OCI-LY3 (cell line): ENCODE results near the gene IRAK2.
"Not testable (repeated sequence)": the region's sequence is repeated elsewhere in the genome, so short reads cannot be mapped to it uniquely, and the experiment has no call there.

Experiments used
- H2AFZ ChIP-seq: fragments of 200-600, 300-600 bp; shearing (Covaris generic); 2 replicates; pipeline ENCODE4 v1.6.0; 2014; ENCODE audit warnings: antibody characterized with exemption, low read depth, low read length
- H3K27ac ChIP-seq: fragments of 200-600, 300-600 bp; sonication (generic); 2 replicates; pipeline ENCODE4 v1.5.1; 2014; ENCODE audit warnings: mild to moderate bottlenecking, low read length, moderate library complexity, mixed read lengths
- H3K27me3 ChIP-seq: fragments of 200-600, 300-600 bp; sonication (generic); 2 replicates; pipeline ENCODE4 v1.6.1; 2014; ENCODE audit warnings: low read depth, low read length, mixed read lengths
- H3K36me3 ChIP-seq: fragments of 200-600, 300-600 bp; sonication (generic); replicated peaks from 2 replicates; pipeline ENCODE3; 2014; ENCODE audit warnings: low read depth, low read length, mixed read lengths
- H3K4me1 ChIP-seq: fragments of 300-600, 200-600 bp; sonication (generic); 2 replicates; pipeline ENCODE4 v1.6.1; 2014; ENCODE audit warnings: low read length, mixed read lengths
- H3K4me2 ChIP-seq: fragments of 200-600, 300-600 bp; sonication (generic); 2 replicates; pipeline ENCODE4 v1.6.1; 2014; ENCODE audit warnings: low read length, mixed read lengths
- H3K4me3 ChIP-seq: fragments of 300-600, 200-600 bp; sonication (generic); 2 replicates; pipeline ENCODE4 v1.5.1; 2014; ENCODE audit warnings: antibody characterized with exemption, mild to moderate bottlenecking, low read length, moderate library complexity
- H3K79me2 ChIP-seq: fragments of 300-600, 200-600 bp; shearing (Covaris generic); 2 replicates; pipeline ENCODE4 v1.6.1; 2014; ENCODE audit warnings: mild to moderate bottlenecking, low read length, mixed read lengths
- H3K9ac ChIP-seq: fragments of 300-600, 200-600 bp; shearing (Covaris generic); 2 replicates; pipeline ENCODE4 v1.6.0; 2014; ENCODE audit warnings: mild to moderate bottlenecking, low read length, moderate library complexity
- H3K9me3 ChIP-seq: fragments of 200-600, 300-600 bp; shearing (Covaris generic); 2 replicates; pipeline ENCODE4 v1.6.1; 2014; ENCODE audit warnings: low read length, mixed read lengths; ENCODE audit not compliant: insufficient read depth
- H4K20me1 ChIP-seq: fragments of 200-600, 300-600 bp; sonication (generic); 2 replicates; pipeline ENCODE4 v1.6.1; 2016; ENCODE audit warnings: low read length, mixed read lengths; ENCODE audit not compliant: insufficient read depth
- EZH2phosphoT487 ChIP-seq: fragments of 200-600 bp; shearing (Covaris generic); IDR thresholded peaks from 2 replicates; pipeline ENCODE4 v1.6.1; 2018; ENCODE audit warnings: antibody characterized with exemption, mixed run types, low read depth
- TF ChIP-seq, protein P1 (sequence below): fragments of 200-600, 300-600 bp; sonication (generic); IDR thresholded peaks from 2 replicates; pipeline ENCODE4 v1.5.1; 2014; ENCODE audit warnings: antibody characterized with exemption, low read length, low read depth

IRAK2 gene

DNA sequence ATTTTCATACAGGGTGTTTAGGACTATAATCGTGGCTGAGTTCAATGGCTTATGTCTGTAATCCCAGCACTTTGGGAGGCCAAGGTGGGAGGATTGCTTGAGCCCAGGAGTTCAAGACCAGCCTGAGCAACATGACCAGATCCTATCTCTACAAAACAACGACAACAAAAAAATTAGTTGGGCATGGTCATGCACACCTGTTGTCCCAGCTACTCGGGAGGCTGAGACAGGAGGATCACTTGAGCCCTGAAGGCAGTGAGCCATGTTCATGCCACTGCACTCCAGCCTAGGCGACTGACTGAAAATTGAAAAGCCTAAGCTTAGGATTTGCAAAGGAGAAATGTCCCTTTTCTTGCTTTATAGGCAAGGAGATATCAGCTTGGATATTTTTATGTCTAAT is 47.8 kb upstream of the IRAK2 start:
- Histone ChIP-seq H2AFZ (no peak overlapping the region), H3K27me3 (no peaks in the 10 kb centered on the region), H3K4me2 (peak overlapping the region; percentile 98), H4K20me1 (peaks cover 28% of the 10 kb centered on the region), H3K27ac (no peak overlapping the region), H3K4me1 (peaks cover 6% of the 10 kb centered on the region), H3K36me3 (peaks cover 14% of the 10 kb centered on the region), H3K9me3 (no peaks in the 10 kb centered on the region), H3K79me2 (peaks cover 63% of the 10 kb centered on the region), H3K4me3 (peak overlapping the region; percentile 98; the same call in 1 of the 2 replicates), H3K9ac (no peak overlapping the region)
- no peak for TF ChIP-seq EZH2phosphoT487
- TF ChIP-seq, protein P1, sequence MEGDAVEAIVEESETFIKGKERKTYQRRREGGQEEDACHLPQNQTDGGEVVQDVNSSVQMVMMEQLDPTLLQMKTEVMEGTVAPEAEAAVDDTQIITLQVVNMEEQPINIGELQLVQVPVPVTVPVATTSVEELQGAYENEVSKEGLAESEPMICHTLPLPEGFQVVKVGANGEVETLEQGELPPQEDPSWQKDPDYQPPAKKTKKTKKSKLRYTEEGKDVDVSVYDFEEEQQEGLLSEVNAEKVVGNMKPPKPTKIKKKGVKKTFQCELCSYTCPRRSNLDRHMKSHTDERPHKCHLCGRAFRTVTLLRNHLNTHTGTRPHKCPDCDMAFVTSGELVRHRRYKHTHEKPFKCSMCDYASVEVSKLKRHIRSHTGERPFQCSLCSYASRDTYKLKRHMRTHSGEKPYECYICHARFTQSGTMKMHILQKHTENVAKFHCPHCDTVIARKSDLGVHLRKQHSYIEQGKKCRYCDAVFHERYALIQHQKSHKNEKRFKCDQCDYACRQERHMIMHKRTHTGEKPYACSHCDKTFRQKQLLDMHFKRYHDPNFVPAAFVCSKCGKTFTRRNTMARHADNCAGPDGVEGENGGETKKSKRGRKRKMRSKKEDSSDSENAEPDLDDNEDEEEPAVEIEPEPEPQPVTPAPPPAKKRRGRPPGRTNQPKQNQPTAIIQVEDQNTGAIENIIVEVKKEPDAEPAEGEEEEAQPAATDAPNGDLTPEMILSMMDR: no peak

DNA sequence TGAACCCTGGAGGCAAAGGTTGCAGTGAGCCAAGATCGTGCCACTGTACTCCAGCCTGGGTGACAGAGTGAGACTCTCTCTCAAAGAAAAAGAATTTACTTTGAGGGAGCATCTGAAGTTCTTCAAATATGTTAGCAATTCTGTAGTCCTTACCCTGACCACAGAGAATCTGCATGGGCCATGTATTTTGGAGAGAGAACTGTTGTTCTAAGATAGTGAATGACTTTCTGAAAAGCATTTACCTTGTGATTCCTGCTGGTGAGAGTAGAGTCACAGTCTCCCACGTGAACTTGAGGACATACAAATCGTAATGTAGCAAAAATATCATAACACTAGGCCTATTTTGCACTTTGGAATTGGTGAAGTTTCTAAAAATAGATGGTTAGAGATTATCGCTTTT is 45.3 kb upstream of the IRAK2 start:
- Histone ChIP-seq H3K4me2 (no peak overlapping the region), H3K4me3 (no peak overlapping the region), H3K4me1 (peaks cover 6% of the 10 kb centered on the region), H2AFZ (no peak overlapping the region), H4K20me1 (peaks cover 34% of the 10 kb centered on the region), H3K9ac (no peak overlapping the region), H3K9me3 (no peaks in the 10 kb centered on the region), H3K79me2 (peaks cover 84% of the 10 kb centered on the region), H3K27ac (no peak overlapping the region), H3K36me3 (peaks cover 23% of the 10 kb centered on the region), H3K27me3 (no peaks in the 10 kb centered on the region)
- TF ChIP-seq, protein P1: no peak
- TF ChIP-seq EZH2phosphoT487: no peak

DNA sequence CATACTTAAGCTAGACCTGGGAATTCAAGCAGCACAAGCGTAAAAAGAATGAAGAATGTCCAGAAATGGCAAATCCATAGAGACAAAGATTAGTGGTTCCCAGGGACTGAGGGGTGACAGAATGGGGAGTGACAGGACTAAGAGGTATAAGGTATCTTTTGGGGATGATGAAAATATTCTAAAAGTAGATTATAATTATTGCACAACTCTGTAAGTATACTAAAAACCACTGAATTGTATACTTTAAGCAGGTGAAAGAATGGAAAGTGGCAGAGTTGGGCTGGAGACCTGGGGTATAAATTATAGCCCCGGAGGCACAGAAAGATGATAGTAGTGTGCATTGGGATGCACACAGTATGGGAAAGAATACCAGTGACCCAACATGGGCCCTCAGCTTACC is 43.7 kb upstream of the IRAK2 start:
- no peak overlapping the region for H3K4me2 ChIP-seq
- peaks cover 91% of the 10 kb centered on the region for H3K79me2 ChIP-seq
- H4K20me1 ChIP-seq: peaks cover 32% of the 10 kb centered on the region
- H3K27me3 ChIP-seq: no peaks in the 10 kb centered on the region
- H3K27ac ChIP-seq: no peak overlapping the region
- H2AFZ ChIP-seq: no peak overlapping the region
- no peak overlapping the region for H3K9ac ChIP-seq
- no peaks in the 10 kb centered on the region for H3K9me3 ChIP-seq
- H3K4me3 ChIP-seq: no peak overlapping the region
- H3K4me1 ChIP-seq: peaks cover 6% of the 10 kb centered on the region
- TF ChIP-seq EZH2phosphoT487: no peak
- TF ChIP-seq, protein P1: no peak
- H3K36me3 ChIP-seq: peaks cover 32% of the 10 kb centered on the region

DNA sequence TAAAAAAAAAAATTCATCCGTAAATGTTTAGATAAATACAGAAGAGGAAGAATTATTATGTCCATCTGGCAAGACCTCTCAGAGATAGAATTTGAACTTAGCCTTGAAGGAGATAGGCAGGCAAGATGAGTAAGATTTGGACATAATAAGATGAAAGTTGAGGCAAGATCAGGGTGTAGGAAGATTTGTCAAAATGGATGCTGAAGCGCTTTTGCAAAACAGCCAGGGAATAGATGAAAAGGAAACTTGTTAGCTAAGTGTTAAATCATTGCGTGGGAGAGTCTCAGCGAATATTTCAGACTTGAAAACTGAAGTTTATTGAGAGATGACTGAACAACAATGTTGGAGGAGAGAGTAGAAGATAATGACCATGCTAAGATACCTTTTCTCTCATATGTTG is 42.0 kb upstream of the IRAK2 start:
- H3K9me3 ChIP-seq: no peaks in the 10 kb centered on the region
- no peak overlapping the region for H2AFZ ChIP-seq
- no peaks in the 10 kb centered on the region for H3K4me1 ChIP-seq
- H3K4me3 ChIP-seq: no peak overlapping the region
- no peak overlapping the region for H3K4me2 ChIP-seq
- TF ChIP-seq EZH2phosphoT487: no peak
- TF ChIP-seq, protein P1: no peak
- H3K9ac ChIP-seq: no peak overlapping the region
- no peaks in the 10 kb centered on the region for H3K27me3 ChIP-seq
- H3K27ac ChIP-seq: no peak overlapping the region
- H4K20me1 ChIP-seq: peaks cover 20% of the 10 kb centered on the region
- peaks cover 40% of the 10 kb centered on the region for H3K36me3 ChIP-seq
- peaks cover 74% of the 10 kb centered on the region for H3K79me2 ChIP-seq

DNA sequence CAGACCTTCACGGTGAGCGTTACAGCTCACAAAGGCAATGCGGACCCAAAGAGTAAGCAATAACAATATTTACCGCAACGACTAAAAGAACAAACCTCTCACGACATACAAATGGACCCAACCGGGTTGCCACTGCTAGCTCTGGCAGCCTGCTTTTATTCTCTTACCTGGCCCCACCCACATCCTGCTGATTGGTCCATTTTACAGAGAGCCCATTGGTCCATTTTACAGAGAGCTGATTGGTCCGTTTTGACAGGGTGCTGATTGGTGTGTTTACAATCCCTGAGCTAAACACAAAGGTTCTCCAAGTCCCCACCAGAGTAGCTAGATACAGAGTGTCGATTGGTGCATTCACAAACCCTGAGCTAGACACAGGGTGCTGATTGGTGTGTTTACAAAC is 28.8 kb upstream of the IRAK2 start:
- not testable (repeated sequence) for H3K4me2 ChIP-seq, H3K36me3 ChIP-seq, H3K27me3 ChIP-seq, H3K4me3 ChIP-seq, H3K79me2 ChIP-seq, H3K9ac ChIP-seq, H4K20me1 ChIP-seq, H3K4me1 ChIP-seq, H2AFZ ChIP-seq, H3K27ac ChIP-seq, H3K9me3 ChIP-seq
